ENCODE results near the gene EVC2.
A peak's percentile ranks its signal among the peaks of the same experiment; 100 is the strongest.
"Not testable (repeated sequence)": the region's sequence is repeated elsewhere in the genome, so short reads cannot be mapped to it uniquely, and the experiment has no call there.

EVC2 gene

DNA sequence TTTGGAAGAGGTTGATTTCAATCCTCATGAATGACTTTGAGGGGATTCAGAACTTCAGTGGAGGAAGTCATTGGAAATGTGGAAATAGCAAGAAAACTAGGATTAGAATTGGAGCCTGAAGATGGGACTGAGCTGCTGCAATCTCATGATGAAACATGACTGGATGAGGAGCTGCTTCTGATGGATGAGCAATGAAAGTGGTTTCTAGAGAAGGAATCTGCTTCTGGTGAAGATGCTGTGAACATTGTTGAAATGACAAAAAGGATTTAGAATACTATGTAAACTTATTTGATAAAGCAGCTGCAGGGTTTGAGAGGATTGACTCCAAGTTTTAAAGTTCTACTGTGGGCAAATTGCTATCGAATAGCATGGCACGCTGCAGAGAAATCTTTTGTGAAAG is 29.7 kb upstream of the EVC2 start:
- DNase-seq = no peak

DNA sequence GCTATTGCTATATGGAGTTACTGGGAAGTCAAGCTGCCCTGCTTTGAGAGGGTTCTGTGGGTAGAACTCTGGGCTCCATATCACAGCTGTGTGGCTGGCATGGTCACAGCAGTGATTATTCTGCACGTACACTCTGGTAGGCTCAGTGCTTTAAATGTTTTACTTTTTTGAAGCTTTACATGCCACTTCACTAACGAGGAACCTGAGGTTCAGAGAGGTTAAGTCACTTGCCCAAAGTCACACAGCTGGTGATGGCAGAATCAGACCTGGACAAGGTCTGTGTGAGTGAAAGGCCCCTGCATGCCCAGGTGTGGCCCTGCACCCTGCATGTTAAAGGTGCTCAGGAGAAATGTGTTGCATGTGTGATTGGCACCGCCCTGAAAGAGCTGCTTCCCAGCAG is 27.1 kb upstream of the EVC2 start:
- no peak for DNase-seq

DNA sequence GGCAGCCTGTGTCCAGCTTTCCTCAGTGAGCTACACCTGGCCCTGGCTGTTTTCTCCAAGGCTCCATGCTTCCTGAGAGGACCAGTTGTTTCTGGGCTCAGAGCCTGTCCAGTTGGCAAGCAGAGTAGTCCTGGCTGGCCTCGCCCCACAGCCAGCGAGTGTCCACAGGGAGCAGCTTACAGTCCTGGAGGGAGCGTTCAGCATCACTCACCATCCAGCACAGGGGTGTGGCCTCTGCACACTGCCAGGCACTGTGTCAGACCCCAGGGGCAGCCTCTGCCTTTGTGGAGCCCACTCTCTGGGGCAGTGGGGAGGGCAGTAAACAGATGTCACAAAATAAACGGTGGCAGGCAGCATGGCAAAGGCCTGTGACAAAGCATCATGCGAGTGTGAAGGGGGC is 26.5 kb upstream of the EVC2 start:
- no peak for DNase-seq

DNA sequence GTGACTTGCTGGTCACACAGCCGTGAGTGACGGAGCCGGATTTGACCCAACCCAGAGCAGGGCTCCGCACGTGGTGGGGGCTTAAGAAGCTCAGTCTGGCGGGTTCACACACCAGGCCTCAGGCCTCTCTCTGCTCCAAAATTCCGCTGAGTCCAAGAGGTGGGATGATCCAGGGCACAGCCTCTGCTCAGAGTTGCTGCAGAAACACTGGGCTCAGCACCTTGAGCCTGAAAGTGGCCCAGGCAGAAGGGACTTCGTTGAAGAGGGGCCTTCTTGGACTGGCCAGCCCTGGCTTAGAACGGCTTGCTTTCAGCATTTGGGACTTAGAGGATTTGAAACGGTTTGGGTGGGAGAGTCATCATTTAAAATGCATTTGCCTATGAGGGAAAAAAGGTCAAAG is 23.8 kb upstream of the EVC2 start:
- no peak for DNase-seq

DNA sequence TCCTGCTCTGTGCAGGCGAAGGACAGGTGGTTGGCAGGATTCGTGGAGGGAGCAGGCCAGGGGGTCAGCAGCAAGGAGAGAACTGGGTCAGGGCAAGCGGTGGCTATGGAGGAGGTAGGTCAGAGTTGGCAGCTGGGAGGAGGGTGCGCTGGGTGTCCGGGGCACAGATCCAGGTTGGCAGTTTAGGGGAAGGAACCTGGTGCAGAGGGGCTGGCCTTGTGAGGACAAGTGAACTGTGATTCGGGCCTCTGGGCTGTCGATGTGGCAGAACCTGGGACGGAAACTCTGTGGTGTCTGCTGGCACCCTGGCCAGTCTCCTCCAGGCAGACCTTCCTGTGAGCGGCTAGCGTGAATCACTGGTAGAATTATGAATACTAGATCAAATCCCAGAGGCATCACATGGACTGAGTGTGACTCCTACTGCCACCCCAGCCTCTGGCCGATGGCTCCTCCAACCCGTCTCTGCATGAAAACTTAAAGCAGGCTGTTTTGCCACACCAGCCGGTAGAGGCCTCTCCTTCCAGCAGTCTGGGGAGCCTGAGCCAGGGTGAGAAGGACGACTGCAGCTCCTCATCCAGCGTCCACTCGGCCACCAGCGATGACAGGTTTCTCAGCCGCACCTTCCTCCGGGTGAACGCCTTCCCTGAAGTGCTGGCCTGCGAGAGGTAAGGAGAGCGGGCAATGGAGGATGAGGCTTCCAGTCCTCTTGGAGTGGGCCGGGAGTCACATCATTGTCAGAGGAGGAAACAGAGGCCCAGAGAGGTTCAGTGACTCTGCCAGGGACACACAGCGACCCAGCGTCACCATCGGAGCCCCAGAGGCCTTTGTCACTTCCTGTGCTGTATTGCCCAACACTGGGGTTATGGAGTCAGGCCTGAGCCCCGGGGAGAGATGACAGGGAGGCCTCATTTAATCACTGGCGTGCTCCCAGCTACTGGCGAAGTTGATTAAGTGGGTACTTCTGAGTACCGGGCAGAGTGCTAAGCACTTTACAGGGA is 22.9 kb upstream of the EVC2 start:
- peak in 1 of 2 experiments; percentile 38 for DNase-seq

DNA sequence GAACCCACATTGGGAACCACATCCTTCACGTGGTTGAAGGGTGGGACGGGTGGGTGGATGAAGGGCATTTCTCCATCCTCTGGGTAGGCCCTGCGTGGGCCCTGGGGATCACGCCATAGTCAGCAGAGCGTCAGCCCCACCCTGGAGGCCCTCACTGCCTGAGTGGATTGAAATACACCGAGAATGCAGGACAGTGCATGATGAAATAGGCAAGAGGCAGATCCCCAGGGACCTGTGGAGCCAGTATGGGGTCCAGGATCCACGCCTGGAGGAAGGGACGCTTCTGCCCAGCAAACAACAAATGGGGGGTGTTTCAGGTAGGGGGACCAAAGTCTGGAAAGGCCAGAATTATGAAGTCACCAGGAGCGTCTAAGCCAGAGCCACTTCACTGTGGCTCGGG is 22.1 kb upstream of the EVC2 start:
- DNase-seq = no peak

DNA sequence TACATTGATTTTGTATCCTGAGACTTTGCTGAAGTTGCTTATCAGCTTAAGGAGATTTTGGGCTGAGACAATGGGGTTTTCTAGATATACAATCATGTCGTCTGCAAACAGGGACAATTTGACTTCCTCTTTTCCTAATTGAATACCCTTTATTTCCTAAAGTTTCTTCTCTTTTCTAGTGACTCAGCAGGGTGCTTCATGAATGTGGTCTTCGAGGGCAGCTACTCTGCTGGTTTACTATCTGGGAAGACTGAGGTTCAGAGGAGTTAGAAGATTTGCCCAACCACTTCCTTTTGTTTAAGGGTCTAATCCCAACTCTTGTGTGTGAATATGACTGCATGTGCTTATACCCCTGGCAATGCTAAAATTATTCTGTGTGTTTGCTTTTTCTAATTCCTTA is 20.1 kb upstream of the EVC2 start:
- not testable (repeated sequence) for DNase-seq

DNA sequence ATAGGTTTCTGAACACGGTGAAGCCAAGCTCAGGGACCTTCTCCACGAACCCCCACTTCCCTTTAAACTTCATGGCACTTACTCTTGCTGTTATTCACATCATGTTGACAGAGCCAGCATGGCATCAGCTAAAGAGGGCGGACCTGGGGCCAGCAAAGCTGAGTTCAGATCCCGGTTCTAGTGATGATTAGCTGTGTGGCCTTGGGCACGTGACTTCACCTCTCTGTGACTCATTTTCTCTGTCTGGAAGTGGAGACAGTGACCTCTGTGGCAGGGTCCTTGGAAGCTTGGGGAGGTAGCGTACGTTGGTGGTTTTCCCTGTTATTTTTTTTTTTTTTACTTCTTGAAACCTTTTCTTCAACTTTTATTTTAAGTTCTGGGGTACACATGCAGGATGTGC is 16.0 kb upstream of the EVC2 start:
- DNase-seq = no peak

DNA sequence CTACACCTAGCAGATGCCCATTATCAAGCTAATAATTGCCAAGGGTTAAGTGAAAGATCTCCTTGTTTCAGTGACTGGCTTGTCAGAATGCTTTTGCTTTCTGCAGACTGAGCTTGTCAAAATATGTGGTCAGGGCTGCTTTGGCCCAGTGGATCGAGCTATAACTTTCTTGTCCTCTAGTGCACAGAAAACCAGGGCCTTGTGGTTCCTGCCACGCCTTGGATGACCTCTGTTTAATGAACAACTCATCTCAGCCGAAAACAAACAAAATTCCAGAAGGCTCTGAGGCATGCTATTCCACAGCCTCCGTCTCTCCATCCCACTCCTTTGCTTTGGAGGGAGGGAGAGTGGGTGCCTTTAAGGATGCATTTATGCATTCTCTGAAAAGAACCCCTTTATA is 14.0 kb upstream of the EVC2 start:
- DNase-seq = no peak

DNA sequence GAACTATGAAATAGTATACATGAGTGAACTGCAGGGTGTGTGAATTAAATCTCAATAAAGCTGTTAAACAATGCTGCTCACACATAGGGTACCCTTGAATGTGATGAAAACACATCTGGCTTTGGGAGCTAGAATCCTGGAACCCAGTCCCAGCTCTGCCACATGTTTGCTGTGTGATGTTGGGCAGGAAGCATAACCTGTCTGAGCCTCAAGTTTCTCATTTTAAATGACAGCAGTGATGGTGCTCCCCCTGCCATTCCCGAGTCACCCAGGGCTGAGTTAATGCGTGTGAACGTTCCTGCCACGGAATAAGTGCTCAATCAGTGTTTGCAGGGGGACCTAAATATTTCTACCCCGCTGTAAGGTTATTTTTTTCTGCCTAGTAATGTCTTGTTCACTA is 13.6 kb upstream of the EVC2 start:
- DNase-seq = no peak

DNA sequence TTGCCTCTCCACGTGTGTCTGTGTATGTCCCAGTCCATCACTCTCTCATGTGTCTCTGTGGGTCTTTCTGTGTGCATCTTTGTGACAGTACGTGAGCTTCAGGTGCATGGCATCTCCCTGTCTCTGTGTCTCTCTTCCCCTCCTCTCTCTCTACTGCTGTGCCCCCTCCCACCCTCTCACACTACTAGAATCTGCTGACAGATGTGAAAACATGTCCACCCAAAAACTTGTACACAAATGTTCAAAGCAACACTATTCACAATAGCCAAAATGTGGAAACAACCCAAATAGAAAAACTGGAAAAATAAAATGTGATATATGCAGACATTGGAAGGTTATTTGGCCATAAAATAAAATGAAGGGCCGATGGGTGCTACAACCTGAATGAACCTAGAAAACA is 12.6 kb upstream of the EVC2 start:
- no peak for DNase-seq

DNA sequence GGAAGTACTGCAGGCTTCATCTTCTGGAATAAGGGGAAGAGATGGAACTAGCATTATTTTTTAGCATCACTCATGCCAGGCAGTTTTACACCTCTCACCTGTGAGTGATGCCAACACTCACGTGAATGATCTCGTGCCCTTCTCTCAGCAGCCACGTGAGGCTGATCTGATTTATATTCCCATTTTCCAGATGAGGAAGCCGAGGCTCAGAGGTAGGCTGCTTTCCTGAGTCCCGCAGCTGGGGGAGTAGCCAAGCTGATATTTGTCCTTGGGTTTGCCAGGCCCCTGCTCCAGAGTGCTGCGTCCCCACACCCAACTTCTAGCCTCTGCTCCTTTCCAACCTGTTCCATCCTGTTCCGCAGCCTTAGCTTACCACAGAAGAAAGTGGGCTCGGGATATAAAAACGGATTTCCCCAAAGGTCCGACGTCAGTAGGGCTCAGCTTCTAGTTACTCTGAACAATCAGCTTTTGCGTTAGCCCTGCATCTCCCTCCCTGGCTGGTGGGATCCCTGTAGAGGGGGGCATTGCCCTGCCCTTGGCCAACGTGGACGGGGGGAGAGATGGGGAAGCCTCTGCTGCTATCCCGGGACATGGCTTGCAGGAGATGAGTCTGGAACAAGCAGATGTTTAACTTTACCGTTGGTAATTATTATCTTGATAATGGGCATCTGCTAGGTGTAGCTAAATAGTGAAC is 11.9 kb upstream of the EVC2 start:
- DNase-seq = no peak

DNA sequence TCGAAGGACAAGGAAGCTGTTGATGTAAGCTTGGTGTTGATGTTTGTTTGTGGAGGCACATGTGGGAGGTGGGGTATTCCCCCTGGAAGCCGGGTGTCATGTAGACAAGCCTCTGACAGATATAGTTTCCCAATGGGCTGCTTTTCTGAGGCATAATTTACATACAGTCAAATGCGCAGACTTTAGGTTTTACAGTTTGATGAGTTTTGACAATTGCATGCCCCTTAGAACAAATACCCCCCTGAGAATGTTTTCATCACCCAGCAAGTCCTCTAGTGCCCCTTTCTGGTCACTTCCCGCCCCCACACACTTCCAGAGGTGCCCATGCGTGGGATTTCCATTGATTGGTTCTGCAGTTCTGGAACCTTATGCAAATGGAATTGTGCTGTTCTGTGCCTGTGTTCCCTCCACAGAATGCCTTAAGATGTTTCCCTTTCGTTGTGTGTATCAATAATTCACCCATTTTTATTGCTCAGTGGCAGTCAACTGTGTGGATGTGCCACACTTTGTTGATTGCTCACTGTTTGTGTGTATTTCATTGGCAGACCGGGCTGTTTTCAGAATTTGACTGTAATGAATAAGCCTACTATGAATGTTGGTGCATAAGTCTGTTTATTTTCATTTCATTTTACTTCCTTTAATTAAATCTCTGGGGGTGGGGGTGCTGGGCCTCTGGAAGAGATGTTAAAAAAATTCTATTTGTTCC is 11.1 kb upstream of the EVC2 start:
- DNase-seq = no peak

DNA sequence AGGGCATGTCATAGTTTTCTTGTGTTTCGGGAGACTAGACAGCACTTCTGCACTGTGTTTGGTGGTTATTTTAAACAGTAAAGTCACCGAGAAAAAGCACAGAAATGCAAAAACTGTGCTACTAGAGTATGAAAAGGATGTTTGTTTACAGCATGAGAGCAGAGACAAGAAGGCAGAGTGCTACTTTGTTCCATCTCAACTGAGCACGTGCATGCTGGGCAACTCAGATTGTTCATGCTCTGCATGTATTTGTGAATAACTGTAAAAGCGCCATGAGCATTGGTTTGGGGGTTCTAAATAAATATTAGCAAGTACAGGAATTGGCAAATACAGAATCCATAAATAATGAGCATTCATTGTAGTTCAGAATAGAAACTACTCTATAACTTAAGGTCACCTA is 10.1 kb upstream of the EVC2 start:
- DNase-seq = no peak

DNA sequence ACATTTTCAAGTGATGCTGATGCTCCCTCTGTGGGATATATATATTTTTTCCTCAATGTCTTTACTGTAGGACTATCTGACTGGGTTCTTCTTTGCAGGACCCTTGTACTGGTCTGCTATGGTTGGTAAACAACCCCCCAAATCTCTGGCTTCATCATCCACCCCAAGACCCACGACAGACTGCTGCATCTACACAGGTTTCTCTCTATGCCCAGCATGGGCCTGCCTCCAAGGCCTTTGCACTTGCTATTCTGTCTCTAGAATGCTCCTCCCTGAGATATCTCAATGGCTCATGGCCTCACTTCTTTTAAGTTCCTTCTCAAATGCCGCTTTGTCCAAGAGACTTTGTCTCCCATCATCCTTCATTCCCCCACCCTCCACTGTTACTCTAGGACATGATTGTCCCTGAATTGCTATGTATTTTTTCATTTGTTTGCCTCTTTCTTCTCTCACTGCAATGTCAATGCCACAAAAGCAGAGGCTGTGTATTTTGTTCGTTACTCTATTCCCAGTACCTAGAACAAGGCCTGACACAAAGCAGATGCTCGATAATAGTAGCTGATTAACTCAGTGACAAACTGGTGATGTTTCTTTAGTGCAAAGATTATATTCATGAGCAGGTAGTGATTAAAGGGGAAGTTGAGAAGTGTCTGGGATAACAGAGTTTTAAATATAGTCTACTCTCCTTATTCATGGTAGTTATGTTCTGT is 9.2 kb upstream of the EVC2 start:
- no peak for DNase-seq

DNA sequence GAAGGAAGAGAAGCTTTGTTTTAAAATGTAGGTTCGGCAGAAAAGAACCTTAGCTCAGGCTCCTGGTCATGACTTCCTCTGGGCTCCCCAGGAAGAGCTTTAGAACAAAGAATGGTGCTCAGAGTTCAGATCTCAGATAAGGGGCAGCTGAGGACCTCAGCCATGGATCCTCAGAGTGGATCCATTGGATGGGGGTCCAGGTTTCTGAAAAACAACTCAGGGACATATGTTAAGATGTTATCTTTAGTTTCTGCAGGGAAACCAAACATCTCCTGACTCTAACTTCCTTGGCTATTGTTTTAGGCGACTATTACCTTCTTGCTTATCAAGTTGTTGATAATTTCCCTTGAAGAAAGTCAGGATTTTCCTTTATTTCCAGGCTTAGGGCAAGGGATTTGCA is 8.0 kb upstream of the EVC2 start:
- no peak for DNase-seq

DNA sequence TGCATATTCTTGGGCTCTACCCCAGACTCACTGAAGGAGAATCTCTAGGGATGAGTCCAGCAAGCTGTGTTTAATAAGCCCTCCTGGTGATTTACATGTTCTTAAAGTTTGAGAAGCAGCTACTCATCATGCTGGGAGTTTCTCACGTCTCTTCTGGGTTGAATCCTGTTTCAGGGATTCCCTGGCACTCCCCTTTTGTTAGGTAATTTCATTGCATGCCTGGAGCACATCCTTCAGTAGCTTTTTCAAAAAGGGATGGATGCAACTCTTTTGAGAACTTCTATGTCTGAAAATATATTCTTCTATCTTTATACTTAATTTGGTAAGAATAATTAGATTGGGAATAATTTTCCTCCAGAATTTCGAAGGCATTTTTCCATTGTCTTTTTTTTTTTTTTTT is 7.0 kb upstream of the EVC2 start:
- no peak for DNase-seq

DNA sequence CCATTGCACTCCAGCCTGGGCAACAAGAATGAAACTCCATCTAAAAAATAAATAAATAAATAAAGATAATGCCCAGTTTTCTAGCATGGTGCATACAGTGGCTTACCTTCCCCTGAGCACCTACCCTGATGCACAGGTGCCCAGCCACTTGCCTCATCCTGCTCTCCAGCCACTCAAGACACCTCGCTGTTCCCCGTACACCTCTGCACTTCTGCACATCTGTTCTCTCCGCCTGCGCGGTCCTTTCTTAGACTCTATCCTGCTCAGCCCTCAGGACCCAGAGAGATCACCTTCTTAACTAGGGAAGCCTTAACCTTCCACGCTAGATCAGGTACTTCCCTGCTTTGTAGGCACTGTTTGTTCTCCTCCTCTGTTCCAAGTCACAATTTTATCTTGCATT is 5.5 kb upstream of the EVC2 start:
- DNase-seq = no peak

DNA sequence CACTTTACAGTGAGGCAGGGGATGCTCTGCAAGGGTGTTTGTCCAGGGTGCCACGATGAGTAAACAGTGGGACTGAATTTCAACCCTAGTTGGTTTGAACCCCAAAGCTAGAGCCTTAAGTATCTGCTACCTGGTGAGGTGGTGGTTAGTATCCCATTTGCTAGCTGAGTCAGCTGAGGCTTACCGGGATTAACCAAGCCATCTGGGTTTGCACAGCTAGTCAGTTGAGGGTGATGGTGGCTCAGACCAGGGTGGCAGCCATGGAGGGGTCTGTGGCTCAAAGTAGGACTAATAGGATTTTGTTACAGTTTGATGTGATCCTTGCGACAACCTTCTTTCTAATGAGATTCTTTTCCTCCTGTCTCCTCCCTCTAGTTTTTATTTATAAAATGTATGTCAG is 4.6 kb upstream of the EVC2 start:
- DNase-seq = peak in 1 of 2 experiments; percentile 44

DNA sequence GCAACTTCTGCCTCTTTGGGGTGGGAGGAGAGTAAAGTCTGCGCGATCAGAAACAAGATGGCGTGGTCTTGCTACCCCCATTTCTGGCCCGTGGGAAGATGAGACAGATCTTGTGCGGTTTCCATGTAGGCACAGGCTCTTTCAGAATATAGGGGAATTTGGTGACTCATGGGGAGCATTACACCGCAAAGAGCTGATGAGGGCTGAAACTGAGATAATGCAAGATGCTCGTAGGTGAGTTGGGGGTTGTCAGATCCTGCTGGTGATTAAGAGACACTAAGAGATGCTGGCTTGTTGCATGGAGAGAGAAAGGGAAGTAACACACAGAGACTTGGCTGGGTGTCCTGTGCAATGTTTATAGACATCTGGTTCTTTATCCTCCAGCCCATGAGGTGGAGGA is 4.2 kb upstream of the EVC2 start:
- no peak for DNase-seq

DNA sequence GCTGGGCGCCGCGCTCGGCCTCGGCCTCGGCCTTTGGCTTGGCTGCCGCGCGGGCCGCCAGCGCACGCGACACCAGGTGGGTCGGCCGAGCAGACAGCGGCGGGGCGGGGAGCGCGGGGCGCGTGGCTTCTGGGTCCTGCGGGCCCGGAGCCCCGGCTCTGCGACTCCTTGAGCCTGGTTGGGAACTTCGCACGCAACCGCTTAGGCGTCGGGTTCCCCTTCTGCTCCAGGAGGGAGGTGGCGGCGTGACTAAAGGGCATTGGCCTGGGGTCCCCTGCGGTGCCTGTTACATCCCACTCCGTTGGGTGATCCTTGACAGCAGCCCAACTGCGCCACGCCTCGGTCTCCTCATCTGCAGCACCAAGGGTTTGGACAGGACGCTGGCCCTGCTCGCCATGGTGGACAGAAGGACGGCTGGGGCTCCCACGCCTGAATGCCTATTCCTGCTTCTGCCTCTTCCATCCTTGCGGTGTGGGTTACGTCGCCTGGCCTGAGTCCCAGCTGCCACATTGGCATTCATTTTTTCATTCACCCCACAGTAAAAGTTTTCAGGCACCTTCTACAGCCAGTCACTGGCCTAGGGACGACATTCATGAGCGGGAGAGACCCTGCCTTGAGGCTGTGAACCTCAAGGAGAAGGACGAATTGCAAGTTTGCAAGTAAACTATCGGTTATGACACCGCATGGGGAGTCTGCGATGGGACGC is 3.3 kb upstream of the EVC2 start:
- peak in 1 of 2 experiments; percentile 57 for DNase-seq

DNA sequence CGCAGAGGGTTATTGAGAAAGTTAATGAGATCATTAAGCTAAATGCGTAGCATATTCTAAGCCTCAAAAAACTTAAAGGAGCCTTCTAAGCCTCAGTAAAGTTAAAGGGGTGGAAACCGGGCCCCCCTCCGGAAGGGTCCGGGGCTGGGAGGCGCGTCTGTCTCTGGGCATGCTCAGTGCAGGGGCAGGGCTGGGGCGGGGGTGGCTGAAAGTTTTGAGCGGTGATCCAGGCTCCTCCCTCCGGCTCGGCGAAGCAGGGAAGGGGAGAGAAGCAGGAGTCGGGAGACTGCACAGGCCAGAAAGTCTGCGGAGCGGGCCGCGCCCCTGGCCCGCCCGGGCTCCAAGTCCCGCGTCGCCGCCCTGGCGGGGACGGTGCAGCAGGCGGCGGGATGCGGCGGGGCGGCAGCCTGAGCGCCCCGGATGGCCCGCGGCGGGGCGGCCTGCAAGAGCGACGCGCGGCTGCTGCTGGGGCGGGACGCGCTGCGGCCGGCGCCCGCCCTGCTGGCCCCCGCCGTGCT is 2.7 kb upstream of the EVC2 start, which contains the start of gene EVC:
TSS of gene EVC (plus strand) at position 241 of the 518 bp plus-strand sequence. CDS start at position 421, 180 bp downstream.
- peak in 1 of 2 experiments; percentile 63 for DNase-seq
